Endothelial cell of hepatic sinusoid (primary cell): ENCODE measurements around the gene OR5T2.
"Not testable (repeated sequence)": the region's sequence is repeated elsewhere in the genome, so short reads cannot be mapped to it uniquely, and the experiment has no call there.

Experiments used
- in situ Hi-C: cut with HindIII; loops from 2 replicates; pipeline ENCODE4 v1.10.0; 2017; ENCODE audit warnings: low sequenced_read_pairs

The OR5T2 gene

GRCh38 chr11:56234155-56234554 is at the start of gene OR5T2:
Gene OR5T2 (minus strand): TSS chr11:56234255. CDS start chr11:56233062, 1,193 bp downstream.
- in situ Hi-C loops, result no loop called here

- in situ Hi-C loops, result no loop called here
Measured at GRCh38 chr11:56273854-56274253, 39.8 kb upstream of the OR5T2 start, which contains the start of gene OR5T1. Gene OR5T1 (plus strand): TSS chr11:56274154. CDS start chr11:56275639, 1,485 bp downstream.

DNA sequence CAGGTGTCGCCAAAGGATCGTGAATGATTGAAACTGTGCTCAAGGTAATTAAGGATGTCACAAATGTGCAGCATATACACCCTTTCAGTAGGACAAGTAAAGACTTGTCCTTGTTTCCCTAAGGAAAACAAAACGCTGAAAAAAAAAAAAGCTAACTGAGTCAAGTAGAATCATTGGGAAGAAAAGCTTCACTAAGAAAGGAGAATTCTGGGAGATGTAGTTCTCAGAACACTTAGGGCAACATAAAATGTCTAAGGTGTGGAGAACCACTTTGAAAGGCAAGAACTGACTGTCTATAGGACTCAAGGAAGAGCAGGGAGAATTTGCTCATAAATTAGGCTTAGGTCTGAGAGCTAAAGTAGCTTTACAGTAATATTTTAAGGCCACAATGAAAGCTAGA is 37.0 kb upstream of the OR5T2 start:
- in situ Hi-C loops, result no loop called here

DNA sequence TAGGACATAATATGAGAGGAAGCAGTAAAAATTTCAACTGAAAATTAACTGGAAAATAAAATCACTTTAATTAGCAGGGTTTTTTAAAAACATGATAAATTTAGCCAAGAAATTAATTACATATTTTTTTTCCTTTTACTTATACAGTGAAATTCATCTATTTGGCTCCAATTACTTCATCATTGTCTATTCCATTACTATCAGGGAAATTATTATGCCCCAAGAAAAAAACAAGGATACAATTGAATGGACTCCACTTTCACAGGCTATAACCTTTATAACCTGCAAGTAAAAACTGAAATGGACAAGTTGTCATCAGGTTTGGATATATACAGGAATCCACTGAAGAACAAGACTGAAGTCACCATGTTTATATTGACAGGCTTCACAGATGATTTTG is 17.9 kb upstream of the OR5T2 start, which contains the start of gene OR5T3:
Gene OR5T3, plus strand, starts transcription at position 301 of the 400 bp plus-strand sequence. Its CDS starts 0 bp downstream, at position 301.
- in situ Hi-C loops, result no loop called here

- in situ Hi-C loops, result not testable (repeated sequence)
Measured at GRCh38 chr11:56219735-56220134, 14.3 kb downstream of the OR5T2 start.

GRCh38 chr11:56214537-56214936 is 19.5 kb downstream of the OR5T2 start:
- in situ Hi-C loops, result no loop called here

DNA sequence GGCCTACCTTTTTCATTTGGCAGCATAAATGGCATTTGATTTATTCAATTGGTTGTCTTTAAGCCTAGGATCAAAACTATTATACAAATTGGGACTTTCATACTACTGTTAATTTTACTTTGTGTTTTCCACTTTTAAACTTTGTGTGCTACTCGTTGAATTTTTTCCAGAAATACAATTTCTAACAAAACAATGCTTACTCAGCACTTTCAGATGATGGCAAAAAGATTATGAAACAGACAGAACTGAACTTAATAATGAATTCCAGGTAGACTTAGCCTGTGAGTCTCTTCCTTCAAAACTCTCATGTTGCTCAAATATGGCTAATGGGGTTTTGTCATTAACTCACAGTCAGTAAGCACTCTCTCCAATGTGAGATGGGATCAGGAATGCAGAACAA is 26.3 kb downstream of the OR5T2 start:
- in situ Hi-C loops, result no loop called here

- in situ Hi-C loops, result no loop called here
Measured at GRCh38 chr11:56197367-56197766, 36.7 kb downstream of the OR5T2 start.

DNA sequence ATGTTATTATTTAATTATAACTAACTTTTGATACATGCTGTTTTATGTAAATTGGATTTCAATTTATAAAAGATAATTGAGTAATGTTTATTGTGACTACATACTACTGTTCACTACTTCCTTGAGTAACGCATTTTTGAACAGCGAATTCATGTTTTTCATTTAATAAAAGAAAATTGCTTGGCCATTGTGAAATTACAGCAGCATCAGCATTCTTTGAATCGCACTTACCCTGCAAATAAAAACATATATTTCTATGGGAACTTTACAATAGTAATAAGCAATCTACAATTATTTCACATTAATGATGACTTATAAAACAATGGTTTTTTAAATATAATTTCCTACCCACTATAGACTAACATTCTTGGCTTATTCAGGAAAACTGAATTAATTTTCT is 37.4 kb downstream of the OR5T2 start:
- in situ Hi-C loops, result no loop called here

- in situ Hi-C loops, result no loop called here
Measured at GRCh38 chr11:56188602-56189001, 45.5 kb downstream of the OR5T2 start.

GRCh38 chr11:56183459-56183858 is 50.6 kb downstream of the OR5T2 start:
- in situ Hi-C loops, result no loop called here
